ENCODE results near the gene PLCD1.

Gene PLCD1

DNA sequence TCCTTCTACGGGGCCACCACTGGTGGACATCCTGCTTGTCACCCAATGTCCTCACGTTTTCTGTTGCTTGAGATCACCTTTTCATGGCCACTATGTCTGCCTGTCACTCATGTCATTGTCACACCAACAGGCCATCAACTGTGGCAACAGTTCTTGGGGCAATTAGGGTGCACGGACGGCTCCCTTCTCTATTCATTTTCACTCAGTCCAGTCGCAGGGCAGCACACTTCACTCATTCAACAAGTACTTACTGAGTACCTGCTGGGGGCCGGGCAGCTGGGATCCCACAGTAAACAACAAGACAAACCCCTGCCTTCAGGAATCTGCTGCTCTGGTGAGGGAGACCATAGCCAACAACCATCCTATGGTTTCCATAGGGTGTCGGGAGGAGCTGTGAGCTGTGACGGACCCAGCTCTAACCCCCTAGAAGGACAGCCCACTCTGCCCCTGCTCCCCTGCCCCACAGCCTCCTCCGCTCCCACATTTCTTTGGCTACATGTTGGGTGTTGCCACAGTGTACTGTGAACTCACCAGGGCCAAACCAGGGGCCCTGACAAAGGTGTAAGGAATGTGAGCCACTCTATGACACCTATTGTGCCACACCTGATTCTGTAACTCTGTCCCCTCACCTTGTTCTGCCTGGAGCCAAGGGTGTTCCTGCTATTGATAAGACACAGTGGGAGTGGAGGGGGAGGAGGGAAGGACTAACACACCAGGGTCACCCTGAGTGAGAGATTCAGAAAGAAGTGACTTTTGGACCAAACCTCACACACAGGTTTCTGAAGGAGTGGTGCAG, 37.0 kb downstream of the PLCD1 start:
- H3F3A ChIP-seq (ENCODE audit: insufficient read depth, low read length): 0 out of 2 replicates have a peak, but pooled peaks cover 5% of the 10 kb centered on the region
- no peak overlapping the region for H3K9ac ChIP-seq (ENCODE audit: low read length)
- DNase-seq: no peak
- H3K79me2 ChIP-seq (ENCODE audit: low read length): no peaks in the 10 kb centered on the region
- no peaks in the 10 kb centered on the region for H3K9me3 ChIP-seq (replicated peaks; ENCODE audit: insufficient read depth, low read length)
- no peaks in the 10 kb centered on the region for H3K36me3 ChIP-seq (replicated peaks; ENCODE audit: insufficient read depth, low read length)
- no peak overlapping the region for H2AFZ ChIP-seq (ENCODE audit: low read length)
- no peaks in the 10 kb centered on the region for H3K9me2 ChIP-seq (replicated peaks; ENCODE audit: insufficient read depth, low read length)
- H4K20me1 ChIP-seq (ENCODE audit: insufficient read depth, low read length): no peaks in the 10 kb centered on the region
- H3K4me3 ChIP-seq (ENCODE audit: low read length): no peak overlapping the region
- no peaks in the 10 kb centered on the region; the same call in 1 of the 2 replicates for H3K27me3 ChIP-seq (replicated peaks; ENCODE audit: insufficient read depth, low read length)
- H3K27ac ChIP-seq (ENCODE audit: low read length): no peak overlapping the region
- TF ChIP-seq, protein P1, sequence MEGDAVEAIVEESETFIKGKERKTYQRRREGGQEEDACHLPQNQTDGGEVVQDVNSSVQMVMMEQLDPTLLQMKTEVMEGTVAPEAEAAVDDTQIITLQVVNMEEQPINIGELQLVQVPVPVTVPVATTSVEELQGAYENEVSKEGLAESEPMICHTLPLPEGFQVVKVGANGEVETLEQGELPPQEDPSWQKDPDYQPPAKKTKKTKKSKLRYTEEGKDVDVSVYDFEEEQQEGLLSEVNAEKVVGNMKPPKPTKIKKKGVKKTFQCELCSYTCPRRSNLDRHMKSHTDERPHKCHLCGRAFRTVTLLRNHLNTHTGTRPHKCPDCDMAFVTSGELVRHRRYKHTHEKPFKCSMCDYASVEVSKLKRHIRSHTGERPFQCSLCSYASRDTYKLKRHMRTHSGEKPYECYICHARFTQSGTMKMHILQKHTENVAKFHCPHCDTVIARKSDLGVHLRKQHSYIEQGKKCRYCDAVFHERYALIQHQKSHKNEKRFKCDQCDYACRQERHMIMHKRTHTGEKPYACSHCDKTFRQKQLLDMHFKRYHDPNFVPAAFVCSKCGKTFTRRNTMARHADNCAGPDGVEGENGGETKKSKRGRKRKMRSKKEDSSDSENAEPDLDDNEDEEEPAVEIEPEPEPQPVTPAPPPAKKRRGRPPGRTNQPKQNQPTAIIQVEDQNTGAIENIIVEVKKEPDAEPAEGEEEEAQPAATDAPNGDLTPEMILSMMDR (IDR thresholded peaks at IDR 0.05; ENCODE audit: low read length): no peak
- TF ChIP-seq EZH2phosphoT487 (IDR thresholded peaks at IDR 0.05; ENCODE audit: low read length): no peak
- no peak for TF ChIP-seq EZH2 (optimal IDR thresholded peaks at IDR 0.05; ENCODE audit: low read depth, low read length)
- H3K4me2 ChIP-seq (ENCODE audit: low read depth, low read length): no peak overlapping the region
- peaks cover 18% of the 10 kb centered on the region for H3K4me1 ChIP-seq (ENCODE audit: low read length)

DNA sequence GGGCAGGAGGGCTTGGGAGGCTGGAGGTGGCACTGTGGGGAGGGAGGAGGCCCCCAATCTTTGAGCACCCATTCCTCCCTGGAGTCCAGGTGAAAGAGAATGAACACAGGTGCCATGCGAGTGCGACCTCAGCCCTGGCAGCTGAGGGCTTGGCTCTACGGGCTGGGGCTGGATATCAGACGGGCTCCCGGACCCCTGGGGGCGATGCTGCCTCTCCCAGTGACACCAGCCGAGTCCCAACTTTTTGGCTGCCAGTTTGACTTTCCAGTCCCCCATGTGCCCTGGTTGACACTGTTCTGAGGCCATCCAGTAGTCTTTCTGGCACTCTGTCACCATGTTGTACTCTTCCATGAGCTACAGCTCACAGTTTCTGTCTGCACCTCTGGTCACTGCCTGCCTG, 37.6 kb downstream of the PLCD1 start:
- no peaks in the 10 kb centered on the region for H3K36me3 ChIP-seq (replicated peaks; ENCODE audit: insufficient read depth, low read length)
- peaks cover 18% of the 10 kb centered on the region for H3K4me1 ChIP-seq (ENCODE audit: low read length)

DNA sequence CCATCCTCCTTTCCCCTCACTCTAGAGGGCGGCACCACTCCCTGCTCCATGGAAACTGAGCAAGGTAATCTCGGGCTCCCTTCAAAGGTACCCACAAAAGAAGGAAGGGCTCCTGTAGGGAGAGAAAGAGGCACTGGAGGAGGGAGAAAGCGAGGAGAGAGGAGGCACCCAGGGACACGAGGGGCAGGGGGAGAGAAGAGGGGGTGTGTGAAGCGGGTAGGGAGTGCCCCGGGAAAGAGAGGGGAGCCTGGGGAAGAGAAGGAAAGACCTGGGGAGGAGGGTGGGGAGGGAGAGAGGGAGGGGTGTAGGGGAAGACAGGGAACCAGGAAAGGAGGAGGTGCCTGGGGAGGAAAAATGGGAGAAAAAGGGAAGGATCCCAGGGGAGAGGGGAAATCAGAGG, 38.3 kb downstream of the PLCD1 start:
- Histone ChIP-seq H4K20me1 (ENCODE audit: insufficient read depth, low read length) (no peaks in the 10 kb centered on the region), H3K27me3 (replicated peaks; ENCODE audit: insufficient read depth, low read length) (no peaks in the 10 kb centered on the region; the same call in 1 of the 2 replicates), H3K79me2 (ENCODE audit: low read length) (no peaks in the 10 kb centered on the region), H3K4me2 (ENCODE audit: low read depth, low read length) (no peak overlapping the region), H3F3A (ENCODE audit: insufficient read depth, low read length) (0 out of 2 replicates have a peak, but pooled peaks cover 5% of the 10 kb centered on the region), H3K4me3 (ENCODE audit: low read length) (no peak overlapping the region), H3K27ac (ENCODE audit: low read length) (no peak overlapping the region), H3K4me1 (ENCODE audit: low read length) (peaks cover 14% of the 10 kb centered on the region), H3K9ac (ENCODE audit: low read length) (no peak overlapping the region), H3K36me3 (replicated peaks; ENCODE audit: insufficient read depth, low read length) (no peaks in the 10 kb centered on the region), H2AFZ (ENCODE audit: low read length) (no peak overlapping the region), H3K9me3 (replicated peaks; ENCODE audit: insufficient read depth, low read length) (no peaks in the 10 kb centered on the region), H3K9me2 (replicated peaks; ENCODE audit: insufficient read depth, low read length) (no peaks in the 10 kb centered on the region)
- TF ChIP-seq EZH2phosphoT487 (IDR thresholded peaks at IDR 0.05; ENCODE audit: low read length) (no peak), EZH2 (optimal IDR thresholded peaks at IDR 0.05; ENCODE audit: low read depth, low read length) (no peak)
- TF ChIP-seq, protein P1 (IDR thresholded peaks at IDR 0.05; ENCODE audit: low read length): no peak
- no peak for DNase-seq

More for the DNA sequence above, 37.6 kb downstream of the PLCD1 start:
- Histone ChIP-seq H4K20me1 (ENCODE audit: insufficient read depth, low read length) (no peaks in the 10 kb centered on the region), H3K4me3 (ENCODE audit: low read length) (no peak overlapping the region), H3K9me2 (replicated peaks; ENCODE audit: insufficient read depth, low read length) (no peaks in the 10 kb centered on the region), H3K9me3 (replicated peaks; ENCODE audit: insufficient read depth, low read length) (no peaks in the 10 kb centered on the region), H3K79me2 (ENCODE audit: low read length) (no peaks in the 10 kb centered on the region), H3K27me3 (replicated peaks; ENCODE audit: insufficient read depth, low read length) (no peaks in the 10 kb centered on the region; the same call in 1 of the 2 replicates), H2AFZ (ENCODE audit: low read length) (no peak overlapping the region), H3F3A (ENCODE audit: insufficient read depth, low read length) (0 out of 2 replicates have a peak, but pooled peaks cover 5% of the 10 kb centered on the region), H3K27ac (ENCODE audit: low read length) (no peak overlapping the region), H3K4me2 (ENCODE audit: low read depth, low read length) (no peak overlapping the region), H3K9ac (ENCODE audit: low read length) (no peak overlapping the region)
- TF ChIP-seq EZH2 (optimal IDR thresholded peaks at IDR 0.05; ENCODE audit: low read depth, low read length) (no peak), EZH2phosphoT487 (IDR thresholded peaks at IDR 0.05; ENCODE audit: low read length) (no peak)
- TF ChIP-seq, protein P1 (IDR thresholded peaks at IDR 0.05; ENCODE audit: low read length): no peak
- DNase-seq: no peak

Data from MM.1S (cell line).